Progenitor cell of endocrine pancreas (in vitro differentiated cells): ENCODE data around the gene RPL11. TPM values are rescaled to one million over a fixed set of nuclear protein-coding genes. Genes with fewer than 3 reads are reported as not detected.
A peak's percentile ranks its signal among the peaks of the same experiment; 100 is the strongest.
"Not testable (repeated sequence)": the region's sequence is repeated elsewhere in the genome, so short reads cannot be mapped to it uniquely, and the experiment has no call there.

Experiments
- DNase-seq: peaks from one replicate; pipeline ENCODE4 v3.0.0; 2021; ENCODE audit warnings: low spot score; ENCODE audit not compliant: unreplicated experiment
- H3K27ac Mint-ChIP-seq: 2 replicates; pipeline ENCODE4 v1.8.0; 2021; ENCODE audit warnings: mild to moderate bottlenecking, moderate library complexity, mixed read lengths
- H3K27me3 Mint-ChIP-seq: 2 replicates; pipeline ENCODE4 v1.8.0; 2021; ENCODE audit warnings: mixed read lengths
- H3K36me3 Mint-ChIP-seq: 2 replicates; pipeline ENCODE4 v1.8.0; 2022; ENCODE audit warnings: mixed read lengths; ENCODE audit not compliant: insufficient read depth
- H3K4me1 Mint-ChIP-seq: 2 replicates; pipeline ENCODE4 v1.8.0; 2021; ENCODE audit warnings: low read depth, mixed read lengths
- H3K4me3 Mint-ChIP-seq: 2 replicates; pipeline ENCODE4 v1.8.0; 2021; ENCODE audit warnings: low read depth, mild to moderate bottlenecking, moderate library complexity, mixed read lengths
- H3K9me3 Mint-ChIP-seq: 2 replicates; pipeline ENCODE4 v1.8.0; 2021; ENCODE audit warnings: low read depth, mixed read lengths
- total RNA-seq: library from RNA; stranded (reverse); gene quantifications from 2 replicates; pipeline ENCODE4 v1.2.1, GENCODE V29; 2021
- TF ChIP-seq, protein P1 (sequence below): fragments of 200-600 bp; sonication (generic); IDR thresholded peaks from one replicate; pipeline ENCODE4 v1.5.0; 2021; ENCODE audit warnings: antibody characterized with exemption, mild to moderate bottlenecking; ENCODE audit not compliant: unreplicated experiment

RPL11 gene
- total RNA-seq, 1 donor from 2014 or later: 1,157 TPM

DNA sequence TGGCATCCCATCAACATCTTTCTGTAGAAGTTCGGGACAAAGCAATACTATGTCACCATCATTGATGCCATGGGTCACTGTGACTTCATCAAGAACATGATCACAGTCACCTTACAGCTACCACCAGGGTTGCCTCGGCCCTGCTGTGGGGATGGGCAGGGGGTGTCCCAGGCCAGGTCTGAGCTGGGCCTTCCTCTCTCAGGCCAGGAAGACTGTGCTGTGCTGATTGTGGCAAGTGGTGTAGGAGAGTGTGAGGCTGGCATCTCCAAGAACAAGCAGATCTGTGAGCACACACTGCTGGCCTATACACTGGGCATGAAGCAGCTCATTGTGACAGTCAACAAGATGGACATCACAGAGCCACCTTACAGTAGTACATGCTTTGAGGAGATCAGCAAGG is 20.9 kb upstream of the RPL11 start:
- Mint-ChIP-seq H3K4me1 (no peaks in the 10 kb centered on the region), H3K9me3 (no peaks in the 10 kb centered on the region), H3K36me3 (no peaks in the 10 kb centered on the region), H3K27ac (no peak overlapping the region), H3K4me3 (no peak overlapping the region), H3K27me3 (peaks cover 22% of the 10 kb centered on the region)
- TF ChIP-seq, protein P1, sequence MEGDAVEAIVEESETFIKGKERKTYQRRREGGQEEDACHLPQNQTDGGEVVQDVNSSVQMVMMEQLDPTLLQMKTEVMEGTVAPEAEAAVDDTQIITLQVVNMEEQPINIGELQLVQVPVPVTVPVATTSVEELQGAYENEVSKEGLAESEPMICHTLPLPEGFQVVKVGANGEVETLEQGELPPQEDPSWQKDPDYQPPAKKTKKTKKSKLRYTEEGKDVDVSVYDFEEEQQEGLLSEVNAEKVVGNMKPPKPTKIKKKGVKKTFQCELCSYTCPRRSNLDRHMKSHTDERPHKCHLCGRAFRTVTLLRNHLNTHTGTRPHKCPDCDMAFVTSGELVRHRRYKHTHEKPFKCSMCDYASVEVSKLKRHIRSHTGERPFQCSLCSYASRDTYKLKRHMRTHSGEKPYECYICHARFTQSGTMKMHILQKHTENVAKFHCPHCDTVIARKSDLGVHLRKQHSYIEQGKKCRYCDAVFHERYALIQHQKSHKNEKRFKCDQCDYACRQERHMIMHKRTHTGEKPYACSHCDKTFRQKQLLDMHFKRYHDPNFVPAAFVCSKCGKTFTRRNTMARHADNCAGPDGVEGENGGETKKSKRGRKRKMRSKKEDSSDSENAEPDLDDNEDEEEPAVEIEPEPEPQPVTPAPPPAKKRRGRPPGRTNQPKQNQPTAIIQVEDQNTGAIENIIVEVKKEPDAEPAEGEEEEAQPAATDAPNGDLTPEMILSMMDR: no peak
- DNase-seq: no peak

DNA sequence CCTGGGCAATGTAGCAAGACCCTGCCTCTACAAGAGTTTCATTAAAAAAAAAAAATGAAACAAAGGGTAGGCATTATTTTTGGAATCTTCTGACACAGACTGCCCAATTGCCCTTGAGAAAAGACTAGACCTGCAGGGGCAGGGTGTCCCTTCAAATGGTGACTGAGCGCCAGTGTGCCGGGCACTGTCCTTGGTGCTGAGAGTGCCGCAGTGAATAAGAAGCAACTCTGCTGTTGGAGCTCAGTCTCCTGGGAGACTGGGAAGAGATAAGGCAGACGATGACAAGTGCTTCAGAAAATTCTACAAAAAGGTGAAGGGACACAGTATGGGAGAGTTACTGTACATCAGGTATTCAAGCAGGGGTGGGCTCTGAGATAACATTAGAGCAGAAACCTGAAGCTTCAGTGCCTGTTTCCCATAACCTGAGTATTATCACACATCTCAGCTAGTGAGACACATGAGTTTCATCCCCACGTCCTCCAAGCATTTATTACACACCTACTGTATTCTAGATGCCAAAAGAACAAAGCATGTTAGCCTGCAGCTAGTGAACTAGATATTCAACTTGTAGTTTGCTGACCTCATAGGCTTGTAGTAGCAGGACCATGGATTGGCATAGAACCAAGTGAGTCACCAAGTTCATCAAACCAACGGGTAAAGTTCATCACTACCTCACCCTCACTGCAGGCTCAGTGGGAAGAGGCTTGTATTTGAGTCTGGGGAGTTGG is 18.4 kb upstream of the RPL11 start:
- peak; percentile 62 for DNase-seq
- peaks cover 22% of the 10 kb centered on the region for H3K27me3 Mint-ChIP-seq

DNA sequence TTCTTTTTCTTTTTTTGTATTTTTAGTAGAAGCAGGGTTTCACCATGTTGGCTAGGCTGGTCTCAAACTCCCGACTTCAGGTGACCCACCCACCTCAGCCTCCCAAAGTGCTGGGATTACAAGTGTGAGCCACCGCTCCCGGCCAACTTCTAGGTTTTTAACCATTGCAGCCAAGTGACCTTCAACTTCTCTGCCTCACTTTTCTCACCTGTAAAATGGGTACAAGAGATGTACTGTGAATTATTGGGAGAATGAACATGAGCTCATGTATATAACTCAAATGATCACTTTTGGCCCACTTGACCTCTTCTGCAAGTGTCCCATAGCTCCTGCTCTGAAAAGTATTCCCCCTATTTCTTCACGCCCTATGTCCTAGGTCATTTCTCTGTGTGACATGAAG is 11.8 kb upstream of the RPL11 start:
- TF ChIP-seq, protein P1: no peak
- Mint-ChIP-seq H3K27ac (no peak overlapping the region), H3K27me3 (peaks cover 31% of the 10 kb centered on the region), H3K36me3 (no peaks in the 10 kb centered on the region), H3K4me3 (no peak overlapping the region), H3K9me3 (no peaks in the 10 kb centered on the region), H3K4me1 (no peaks in the 10 kb centered on the region)
- no peak for DNase-seq

More for the DNA sequence above, 18.4 kb upstream of the RPL11 start:
- no peaks in the 10 kb centered on the region for H3K4me1 Mint-ChIP-seq
- H3K36me3 Mint-ChIP-seq: no peaks in the 10 kb centered on the region
- H3K4me3 Mint-ChIP-seq: no peak overlapping the region
- TF ChIP-seq, protein P1: no peak
- H3K9me3 Mint-ChIP-seq: no peaks in the 10 kb centered on the region
- H3K27ac Mint-ChIP-seq: no peak overlapping the region

DNA sequence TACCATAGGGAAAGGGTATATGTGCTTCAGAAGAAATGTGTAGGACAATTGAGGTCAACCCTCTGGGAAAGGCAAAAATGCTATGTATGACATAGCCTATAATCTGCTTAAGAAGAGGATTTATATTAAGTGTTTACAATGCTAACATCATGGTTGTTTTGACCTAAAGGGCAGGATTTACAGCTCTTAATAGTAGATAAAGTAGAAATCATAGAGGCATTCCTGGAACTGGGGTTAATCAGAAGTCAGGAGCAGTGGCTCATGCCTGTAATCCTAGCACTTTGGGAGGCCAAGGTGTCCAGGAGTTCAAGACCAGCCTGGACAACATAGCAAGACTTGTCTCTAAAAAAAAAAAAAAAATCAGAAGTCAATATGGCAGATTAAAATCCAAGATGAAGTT is 8.7 kb upstream of the RPL11 start:
- Mint-ChIP-seq H3K27ac (no peak overlapping the region), H3K4me1 (no peaks in the 10 kb centered on the region), H3K9me3 (no peaks in the 10 kb centered on the region), H3K4me3 (no peak overlapping the region), H3K27me3 (peaks cover 30% of the 10 kb centered on the region), H3K36me3 (no peaks in the 10 kb centered on the region)
- DNase-seq: no peak
- TF ChIP-seq, protein P1: no peak

DNA sequence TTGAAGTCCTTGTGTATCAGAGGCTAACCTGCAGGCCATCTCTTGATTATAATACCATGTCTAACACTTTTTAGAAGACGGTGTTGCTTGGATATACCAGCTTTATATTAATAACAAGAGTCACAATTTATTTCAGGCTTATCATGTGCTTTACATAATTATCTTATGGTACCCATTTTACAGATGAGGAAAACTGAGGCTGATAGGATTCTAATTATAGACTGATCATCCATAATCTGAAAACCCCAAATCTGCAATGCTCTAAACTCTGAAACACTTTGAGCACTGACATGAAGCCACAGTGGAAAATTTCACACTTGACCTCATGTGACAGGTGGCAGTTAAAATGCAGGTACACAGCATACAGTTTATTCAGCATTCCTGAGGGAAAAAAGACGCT is 7.2 kb upstream of the RPL11 start:
- no peaks in the 10 kb centered on the region for H3K4me1 Mint-ChIP-seq
- DNase-seq: no peak

DNA sequence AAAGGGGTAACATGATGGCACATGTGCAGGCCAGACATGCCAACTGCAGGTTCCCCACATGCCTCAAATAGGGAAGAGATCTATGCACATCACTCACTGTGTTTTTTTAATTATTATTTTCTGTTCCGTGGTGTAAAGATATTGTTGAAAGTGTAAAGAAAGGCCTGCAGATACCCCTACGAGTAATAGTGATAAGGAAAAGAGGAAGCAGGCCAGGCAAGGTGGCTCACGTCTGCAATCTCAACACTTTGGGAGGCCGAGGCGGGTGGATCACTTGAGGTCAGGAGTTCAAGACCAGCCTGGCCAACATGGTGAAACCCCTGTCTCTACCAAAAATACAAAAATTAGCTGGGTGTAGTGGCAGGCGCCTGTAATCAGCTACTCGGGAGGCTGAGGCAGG is 6.4 kb upstream of the RPL11 start:
- not testable (repeated sequence) for H3K9me3 Mint-ChIP-seq, H3K4me1 Mint-ChIP-seq, H3K36me3 Mint-ChIP-seq, DNase-seq, H3K27ac Mint-ChIP-seq, H3K4me3 Mint-ChIP-seq
- H3K27me3 Mint-ChIP-seq: peaks cover 20% of the 10 kb centered on the region

More for the DNA sequence above, 7.2 kb upstream of the RPL11 start:
- Mint-ChIP-seq H3K27ac (no peak overlapping the region), H3K36me3 (no peaks in the 10 kb centered on the region), H3K4me3 (no peak overlapping the region), H3K9me3 (no peaks in the 10 kb centered on the region), H3K27me3 (peaks cover 25% of the 10 kb centered on the region)
- TF ChIP-seq, protein P1: no peak

DNA sequence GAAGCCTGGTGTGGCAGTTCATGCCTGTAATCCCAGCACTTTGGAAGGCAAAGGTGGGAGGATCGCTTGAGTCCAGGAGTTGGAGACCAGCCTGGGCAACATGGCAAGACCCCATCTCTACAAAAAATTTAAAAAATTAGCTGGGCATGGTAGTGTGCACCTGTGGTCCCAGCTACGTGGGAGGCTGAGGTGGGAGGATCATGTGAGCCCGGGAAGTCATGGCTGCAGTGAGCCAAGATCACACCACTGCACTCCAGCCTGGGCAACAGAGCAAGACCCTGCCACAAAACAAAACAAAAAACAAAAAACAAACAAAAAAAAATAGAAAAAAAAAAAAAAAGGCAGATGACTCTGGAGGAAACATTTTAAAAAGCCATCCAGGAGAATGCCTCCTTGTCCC is 3.9 kb upstream of the RPL11 start:
- H3K4me3 Mint-ChIP-seq, H3K4me1 Mint-ChIP-seq, H3K27me3 Mint-ChIP-seq, H3K27ac Mint-ChIP-seq, H3K9me3 Mint-ChIP-seq, DNase-seq, H3K36me3 Mint-ChIP-seq: not testable (repeated sequence)

DNA sequence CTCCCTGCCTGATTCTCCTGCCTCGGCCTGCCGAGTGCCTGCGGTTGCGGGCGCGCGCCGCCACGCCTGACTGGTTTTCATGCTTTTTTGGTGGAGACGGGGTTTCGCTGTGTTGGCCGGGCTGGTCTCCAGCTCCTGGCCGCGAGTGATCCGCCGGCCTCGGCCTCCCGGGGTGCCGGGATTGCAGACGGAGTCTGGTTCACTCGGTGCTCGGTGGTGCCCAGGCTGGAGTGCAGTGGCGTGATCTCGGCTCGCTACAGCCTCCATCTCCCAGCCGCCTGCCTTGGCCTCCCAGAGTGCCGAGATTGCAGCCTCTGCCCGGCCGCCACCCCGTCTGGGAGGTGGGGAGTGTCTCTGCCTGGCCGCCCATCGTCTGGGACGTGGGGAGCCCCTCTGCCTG is 3.3 kb upstream of the RPL11 start:
- DNase-seq, H3K9me3 Mint-ChIP-seq, H3K36me3 Mint-ChIP-seq: not testable (repeated sequence)

More for the DNA sequence above, 3.3 kb upstream of the RPL11 start:
- H3K27ac Mint-ChIP-seq, H3K27me3 Mint-ChIP-seq, H3K4me1 Mint-ChIP-seq, H3K4me3 Mint-ChIP-seq: not testable (repeated sequence)
